ENCODE data around the gene BCO2. TPM values are rescaled to one million over a fixed set of nuclear protein-coding genes. Genes with fewer than 3 reads are reported as not detected.

BCO2 gene
- total RNA-seq, 1 donor from 2014 or later = 1.5 TPM

GRCh38 chr11:112206071-112206470, 30.8 kb downstream of the BCO2 start:
- no peak overlapping the region for H3K27ac Mint-ChIP-seq (ENCODE audit: unreplicated experiment)
- no peak for TF ChIP-seq CTCF (IDR thresholded peaks at IDR 0.05)
- peaks cover 3% of the 10 kb centered on the region for H3K36me3 Mint-ChIP-seq (ENCODE audit: unreplicated experiment)
- DNase-seq (ENCODE audit: extremely low spot score, unreplicated experiment) = no peak
- no peaks in the 10 kb centered on the region for H3K4me1 Mint-ChIP-seq (ENCODE audit: unreplicated experiment)
- no peak overlapping the region for H3K4me3 Mint-ChIP-seq (ENCODE audit: unreplicated experiment)
- H3K9me3 Mint-ChIP-seq (ENCODE audit: unreplicated experiment) = no peaks in the 10 kb centered on the region
- peaks cover 55% of the 10 kb centered on the region for H3K27me3 Mint-ChIP-seq (ENCODE audit: unreplicated experiment)

- DNase-seq (ENCODE audit: extremely low spot score, unreplicated experiment) = no peak
- peaks cover 52% of the 10 kb centered on the region for H3K27me3 Mint-ChIP-seq (ENCODE audit: unreplicated experiment)
Measured at GRCh38 chr11:112210890-112211289, 35.6 kb downstream of the BCO2 start.

GRCh38 chr11:112211536-112211935, 36.2 kb downstream of the BCO2 start:
- peaks cover 2% of the 10 kb centered on the region for H3K36me3 Mint-ChIP-seq (ENCODE audit: unreplicated experiment)
- peaks cover 51% of the 10 kb centered on the region for H3K27me3 Mint-ChIP-seq (ENCODE audit: unreplicated experiment)
- H3K4me1 Mint-ChIP-seq (ENCODE audit: unreplicated experiment) = peaks cover 5% of the 10 kb centered on the region
- no peak overlapping the region for H3K27ac Mint-ChIP-seq (ENCODE audit: unreplicated experiment)
- TF ChIP-seq CTCF (IDR thresholded peaks at IDR 0.05) = no peak
- H3K4me3 Mint-ChIP-seq (ENCODE audit: unreplicated experiment) = no peak overlapping the region
- no peaks in the 10 kb centered on the region for H3K9me3 Mint-ChIP-seq (ENCODE audit: unreplicated experiment)
- DNase-seq (ENCODE audit: extremely low spot score, unreplicated experiment) = no peak

More at GRCh38 chr11:112210890-112211289, 35.6 kb downstream of the BCO2 start:
- Mint-ChIP-seq H3K4me1 (ENCODE audit: unreplicated experiment) (no peaks in the 10 kb centered on the region), H3K4me3 (ENCODE audit: unreplicated experiment) (no peak overlapping the region), H3K27ac (ENCODE audit: unreplicated experiment) (no peak overlapping the region), H3K36me3 (ENCODE audit: unreplicated experiment) (peaks cover 2% of the 10 kb centered on the region), H3K9me3 (ENCODE audit: unreplicated experiment) (no peaks in the 10 kb centered on the region)
- TF ChIP-seq CTCF (IDR thresholded peaks at IDR 0.05) = no peak

GRCh38 chr11:112212290-112212689, 37.0 kb downstream of the BCO2 start:
- Mint-ChIP-seq H3K27me3 (ENCODE audit: unreplicated experiment) (peaks cover 46% of the 10 kb centered on the region), H3K4me3 (ENCODE audit: unreplicated experiment) (no peak overlapping the region), H3K36me3 (ENCODE audit: unreplicated experiment) (no peaks in the 10 kb centered on the region), H3K9me3 (ENCODE audit: unreplicated experiment) (no peaks in the 10 kb centered on the region), H3K27ac (ENCODE audit: unreplicated experiment) (no peak overlapping the region), H3K4me1 (ENCODE audit: unreplicated experiment) (peaks cover 8% of the 10 kb centered on the region)
- DNase-seq (ENCODE audit: extremely low spot score, unreplicated experiment) = no peak
- TF ChIP-seq CTCF (IDR thresholded peaks at IDR 0.05) = no peak

- no peaks in the 10 kb centered on the region for H3K9me3 Mint-ChIP-seq (ENCODE audit: unreplicated experiment)
- TF ChIP-seq CTCF (IDR thresholded peaks at IDR 0.05) = no peak
- H3K4me1 Mint-ChIP-seq (ENCODE audit: unreplicated experiment) = peaks cover 8% of the 10 kb centered on the region
- no peaks in the 10 kb centered on the region for H3K36me3 Mint-ChIP-seq (ENCODE audit: unreplicated experiment)
- H3K27me3 Mint-ChIP-seq (ENCODE audit: unreplicated experiment) = peaks cover 42% of the 10 kb centered on the region
- no peak for DNase-seq (ENCODE audit: extremely low spot score, unreplicated experiment)
- no peak overlapping the region for H3K4me3 Mint-ChIP-seq (ENCODE audit: unreplicated experiment)
- no peak overlapping the region for H3K27ac Mint-ChIP-seq (ENCODE audit: unreplicated experiment)
Measured at GRCh38 chr11:112212710-112213109, 37.4 kb downstream of the BCO2 start.

Data from osteocyte (in vitro differentiated cells).